ENCODE data around the gene EPB41L4A.

DNA sequence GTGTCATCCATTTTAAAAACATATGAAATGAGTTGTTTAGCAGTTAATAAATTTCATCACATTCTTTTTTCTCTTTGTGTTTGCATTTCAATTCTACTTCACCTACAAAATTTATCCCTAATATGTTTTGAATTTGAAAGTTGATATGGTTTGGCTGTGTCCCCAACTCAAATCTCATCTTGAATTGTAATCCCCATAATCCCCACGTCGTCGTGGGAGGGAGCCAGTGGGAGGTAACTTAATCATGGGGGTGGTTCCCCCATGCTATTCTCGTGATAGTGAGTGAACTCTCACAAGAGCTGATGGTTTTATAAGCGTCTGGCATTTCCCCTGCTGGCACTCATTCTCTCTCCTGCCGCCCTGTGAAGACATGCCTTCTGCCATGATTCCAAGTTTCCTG, 200.1 kb downstream of the EPB41L4A start:
- no peak for TF ChIP-seq POLR2A (IDR thresholded peaks at IDR 0.05)
- TF ChIP-seq, protein P1, sequence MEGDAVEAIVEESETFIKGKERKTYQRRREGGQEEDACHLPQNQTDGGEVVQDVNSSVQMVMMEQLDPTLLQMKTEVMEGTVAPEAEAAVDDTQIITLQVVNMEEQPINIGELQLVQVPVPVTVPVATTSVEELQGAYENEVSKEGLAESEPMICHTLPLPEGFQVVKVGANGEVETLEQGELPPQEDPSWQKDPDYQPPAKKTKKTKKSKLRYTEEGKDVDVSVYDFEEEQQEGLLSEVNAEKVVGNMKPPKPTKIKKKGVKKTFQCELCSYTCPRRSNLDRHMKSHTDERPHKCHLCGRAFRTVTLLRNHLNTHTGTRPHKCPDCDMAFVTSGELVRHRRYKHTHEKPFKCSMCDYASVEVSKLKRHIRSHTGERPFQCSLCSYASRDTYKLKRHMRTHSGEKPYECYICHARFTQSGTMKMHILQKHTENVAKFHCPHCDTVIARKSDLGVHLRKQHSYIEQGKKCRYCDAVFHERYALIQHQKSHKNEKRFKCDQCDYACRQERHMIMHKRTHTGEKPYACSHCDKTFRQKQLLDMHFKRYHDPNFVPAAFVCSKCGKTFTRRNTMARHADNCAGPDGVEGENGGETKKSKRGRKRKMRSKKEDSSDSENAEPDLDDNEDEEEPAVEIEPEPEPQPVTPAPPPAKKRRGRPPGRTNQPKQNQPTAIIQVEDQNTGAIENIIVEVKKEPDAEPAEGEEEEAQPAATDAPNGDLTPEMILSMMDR (IDR thresholded peaks at IDR 0.05): no peak

All from lower leg skin (tissue), 3 donors.